HG02678 (cell line): Measurements from ENCODE around the gene NUMB.

Experiments
- ATAC-seq: cut with Tn5 transposase; IDR thresholded peaks from one replicate; pipeline ENCODE4 v1.9.1; 2021; ENCODE audit warnings: mild to moderate bottlenecking, moderate library complexity; ENCODE audit not compliant: unreplicated experiment

The NUMB gene

DNA sequence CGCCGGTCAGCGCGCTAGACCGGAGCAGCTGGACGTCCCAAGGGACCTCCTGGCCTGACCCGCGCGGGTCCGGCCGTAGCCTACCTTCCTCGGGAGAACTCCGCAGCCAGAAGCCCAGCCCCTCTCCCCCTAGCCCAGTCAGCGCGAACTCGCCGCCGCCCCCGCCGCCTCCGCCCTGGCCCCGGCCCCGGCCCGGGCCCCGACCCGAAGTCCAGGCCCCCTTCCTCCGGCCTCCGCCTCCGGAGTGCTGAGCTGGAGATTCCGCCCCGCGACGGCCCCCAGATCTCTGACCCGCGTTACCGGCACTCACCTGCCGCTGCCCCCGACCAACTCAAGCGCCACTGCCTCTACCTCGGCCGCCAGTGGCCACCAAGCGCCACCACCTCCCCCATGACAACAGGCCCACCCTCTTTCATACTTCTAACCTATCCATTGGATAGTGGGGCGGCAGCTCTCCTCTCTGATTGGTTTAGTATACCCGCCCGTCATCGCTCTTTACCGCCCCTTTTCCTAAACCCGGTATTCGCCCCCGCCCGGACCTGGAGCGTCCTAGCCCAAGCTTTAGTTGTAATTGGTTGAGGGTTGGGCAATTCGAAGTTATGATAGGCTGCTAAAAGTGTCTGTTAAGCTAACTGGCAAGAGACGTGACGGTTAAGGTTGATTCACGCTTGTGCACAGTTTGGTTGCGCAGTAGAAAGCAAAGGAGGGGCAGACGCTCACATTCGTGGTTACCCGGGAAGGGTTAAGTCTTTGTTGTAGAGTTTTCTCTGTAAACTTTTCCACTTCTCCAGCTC, at the start of gene NUMB:
Gene NUMB, minus strand, starts transcription at position 364 of the 794 bp plus-strand sequence. CDS start 102,795 bp downstream, outside the sequence.
- ATAC-seq: peak; percentile 95

DNA sequence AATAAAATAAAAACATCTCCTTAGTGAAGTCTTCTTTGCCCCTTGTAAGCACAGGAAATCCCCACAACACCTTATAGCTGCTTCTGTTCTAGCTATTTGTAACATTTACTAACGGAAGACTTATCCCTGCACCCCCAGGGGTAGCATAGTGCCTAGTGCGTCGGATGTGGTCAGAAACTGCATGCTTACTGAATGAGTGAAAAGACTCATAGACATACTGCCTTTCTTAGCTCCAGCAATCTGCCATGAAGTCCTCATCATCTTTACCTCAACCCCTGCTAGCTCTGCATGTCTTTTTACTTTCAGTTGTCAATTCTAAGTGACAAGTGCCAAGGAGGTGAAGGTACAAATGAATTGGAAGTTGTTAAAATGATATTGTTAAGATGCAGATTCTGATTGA, 45.3 kb upstream of the NUMB start:
- no peak for ATAC-seq

DNA sequence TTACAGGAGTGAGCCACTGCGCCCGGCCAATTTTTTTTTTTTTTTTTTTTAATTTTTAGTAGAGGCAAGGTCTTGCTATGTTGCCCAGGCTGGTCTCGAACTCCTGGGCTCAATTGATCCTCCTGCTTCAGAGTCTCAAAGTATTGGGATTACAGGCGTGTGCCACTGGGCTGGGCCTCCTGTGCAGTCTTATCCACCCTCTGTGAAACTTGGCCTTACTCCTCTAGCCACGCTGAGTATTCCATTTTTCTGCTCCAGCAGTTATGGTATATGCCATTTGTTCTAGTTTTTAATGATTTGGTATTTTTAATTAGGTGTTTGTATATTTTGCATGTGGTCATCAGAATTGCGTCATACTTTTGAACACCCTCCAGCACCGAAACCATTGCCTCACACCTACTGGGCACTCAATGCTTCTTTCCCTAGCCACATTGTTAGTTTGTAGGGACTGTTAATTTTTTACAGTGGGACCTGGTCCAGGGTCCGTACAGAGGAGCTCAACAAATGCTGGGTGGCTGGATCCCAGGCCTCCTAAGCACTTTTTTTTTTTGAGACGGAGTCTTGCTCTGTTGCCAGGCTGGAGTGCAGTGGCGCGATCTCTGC, 43.8 kb upstream of the NUMB start:
- ATAC-seq: no peak

DNA sequence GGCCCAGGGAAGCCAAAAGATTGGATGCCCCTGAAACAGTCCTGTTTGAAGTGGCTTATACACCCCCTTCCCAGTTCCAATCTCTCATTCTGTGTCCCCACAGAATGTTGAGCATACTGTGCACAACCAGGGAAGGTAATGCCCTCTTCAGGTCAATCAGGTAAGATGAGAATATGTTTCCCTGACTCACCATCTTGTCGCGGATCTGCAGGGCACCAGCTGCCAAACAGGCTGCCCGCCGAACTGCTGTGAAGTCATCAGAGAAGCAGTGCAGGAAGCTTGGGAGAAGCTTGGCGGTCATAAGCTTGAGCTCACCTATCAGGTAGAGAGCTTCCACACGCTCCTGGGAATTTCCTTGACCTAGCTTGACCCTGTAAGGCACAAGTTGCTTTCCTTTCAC, 42.0 kb upstream of the NUMB start:
- ATAC-seq: no peak

DNA sequence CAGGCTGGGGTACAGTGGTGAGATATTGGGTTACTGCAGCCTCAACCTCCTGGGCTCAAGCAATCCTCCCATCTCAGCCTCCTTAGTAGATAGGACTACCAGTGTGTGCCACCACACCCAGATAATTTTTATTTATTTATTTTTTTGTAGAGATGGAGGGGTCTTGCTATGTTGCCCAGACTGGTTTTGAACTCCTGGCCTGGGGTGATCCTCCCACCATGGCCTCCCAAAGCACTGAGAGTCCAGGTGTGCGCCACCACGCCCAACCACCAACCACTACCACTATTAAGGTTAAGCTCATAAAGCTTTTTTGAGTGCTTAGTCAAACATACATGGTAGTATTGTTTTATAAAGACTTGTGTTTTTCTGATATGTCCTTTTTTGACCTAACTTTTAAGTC, 36.2 kb upstream of the NUMB start:
- ATAC-seq: no peak

DNA sequence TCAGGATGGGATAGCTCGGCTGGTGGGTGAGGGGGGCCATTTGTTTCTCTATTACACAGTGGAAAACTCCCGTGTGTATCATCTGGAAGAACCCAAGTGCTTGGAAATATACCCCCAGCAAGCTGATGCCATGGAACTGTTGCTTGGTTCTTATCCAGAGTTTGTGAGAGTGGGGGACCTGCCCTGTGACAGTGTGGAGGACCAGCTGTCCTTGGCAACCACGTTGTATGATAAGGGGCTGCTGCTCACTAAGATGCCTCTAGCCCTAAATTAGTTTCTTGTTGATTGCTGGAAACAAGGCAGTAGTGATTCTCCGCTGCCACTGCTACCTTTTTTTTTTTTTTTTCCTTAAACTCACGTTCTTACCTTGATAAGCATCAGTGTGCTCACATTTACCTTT, 34.3 kb upstream of the NUMB start:
- no peak for ATAC-seq

DNA sequence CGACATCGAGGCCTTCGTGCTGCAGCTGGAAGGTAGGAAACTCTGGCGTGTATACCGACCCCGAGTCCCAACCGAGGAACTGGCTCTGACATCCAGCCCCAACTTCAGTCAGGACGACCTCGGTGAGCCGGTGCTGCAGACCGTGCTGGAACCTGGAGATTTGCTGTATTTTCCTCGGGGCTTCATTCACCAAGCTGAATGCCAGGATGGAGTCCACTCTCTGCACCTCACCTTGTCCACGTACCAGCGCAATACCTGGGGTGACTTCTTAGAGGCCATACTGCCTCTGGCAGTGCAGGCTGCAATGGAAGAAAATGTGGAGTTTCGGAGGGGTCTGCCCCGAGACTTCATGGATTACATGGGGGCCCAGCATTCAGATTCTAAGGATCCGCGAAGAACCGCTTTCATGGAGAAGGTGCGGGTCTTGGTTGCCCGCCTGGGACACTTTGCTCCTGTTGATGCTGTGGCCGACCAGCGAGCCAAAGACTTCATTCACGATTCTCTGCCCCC, 33.8 kb upstream of the NUMB start:
- no peak for ATAC-seq

DNA sequence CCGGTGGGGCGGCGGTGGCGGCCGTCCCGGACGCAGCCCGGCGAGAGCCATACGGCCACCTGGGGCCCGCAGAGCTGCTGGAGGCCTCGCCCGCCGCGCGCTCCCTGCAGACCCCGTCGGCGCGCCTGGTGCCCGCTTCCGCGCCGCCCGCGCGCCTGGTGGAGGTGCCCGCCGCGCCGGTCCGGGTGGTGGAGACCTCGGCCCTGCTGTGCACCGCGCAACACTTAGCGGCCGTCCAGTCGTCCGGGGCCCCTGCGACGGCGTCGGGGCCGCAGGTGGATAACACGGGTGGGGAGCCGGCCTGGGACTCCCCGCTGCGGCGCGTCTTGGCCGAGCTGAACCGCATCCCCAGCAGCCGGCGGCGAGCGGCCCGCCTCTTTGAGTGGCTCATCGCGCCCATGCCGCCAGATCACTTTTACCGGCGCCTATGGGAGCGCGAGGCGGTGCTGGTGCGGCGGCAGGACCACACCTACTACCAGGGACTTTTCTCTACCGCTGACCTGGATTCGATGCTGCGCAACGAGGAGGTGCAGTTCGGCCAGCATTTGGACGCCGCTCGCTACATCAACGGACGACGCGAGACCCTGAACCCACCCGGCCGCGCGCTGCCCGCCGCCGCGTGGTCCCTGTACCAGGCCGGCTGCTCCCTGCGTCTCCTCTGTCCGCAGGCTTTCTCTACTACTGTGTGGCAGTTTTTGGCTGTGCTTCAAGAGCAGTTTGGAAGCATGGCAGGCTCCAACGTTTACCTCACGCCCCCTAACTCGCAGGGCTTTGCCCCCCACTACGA, 33.1 kb upstream of the NUMB start:
- peak; percentile 50 for ATAC-seq

DNA sequence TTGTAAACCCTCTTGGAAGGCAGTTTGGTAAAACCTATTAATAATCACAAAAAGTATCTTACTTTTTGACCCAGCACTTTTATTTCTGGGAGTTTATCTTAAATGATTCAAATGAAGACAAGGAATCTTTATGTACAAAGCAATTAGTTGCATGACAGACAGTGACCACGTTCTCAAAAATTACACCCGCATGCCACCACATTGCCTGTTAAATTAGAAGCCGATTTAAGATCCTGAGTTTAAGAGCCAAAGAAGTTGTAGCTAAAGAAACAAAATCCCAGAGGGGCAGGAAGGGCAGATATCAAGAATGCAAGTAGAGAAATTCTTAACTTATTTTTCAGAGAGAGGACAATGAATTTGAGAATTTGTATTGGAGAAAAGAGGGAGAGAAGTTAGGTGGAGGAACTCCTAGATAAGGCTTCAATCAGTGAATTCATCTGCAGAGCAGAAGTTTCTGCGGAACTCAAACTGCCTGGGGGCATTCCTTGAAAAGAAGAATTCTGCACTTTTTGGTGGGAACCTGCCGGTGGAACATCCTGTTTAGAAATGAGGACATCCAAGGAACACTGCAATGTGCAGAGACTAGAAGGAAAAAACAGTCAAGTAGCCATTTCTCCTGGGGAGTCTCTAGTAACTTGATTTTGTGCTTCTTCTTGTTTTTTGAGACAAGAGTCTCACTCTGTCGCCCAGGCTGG, 31.3 kb upstream of the NUMB start:
- ATAC-seq: no peak

DNA sequence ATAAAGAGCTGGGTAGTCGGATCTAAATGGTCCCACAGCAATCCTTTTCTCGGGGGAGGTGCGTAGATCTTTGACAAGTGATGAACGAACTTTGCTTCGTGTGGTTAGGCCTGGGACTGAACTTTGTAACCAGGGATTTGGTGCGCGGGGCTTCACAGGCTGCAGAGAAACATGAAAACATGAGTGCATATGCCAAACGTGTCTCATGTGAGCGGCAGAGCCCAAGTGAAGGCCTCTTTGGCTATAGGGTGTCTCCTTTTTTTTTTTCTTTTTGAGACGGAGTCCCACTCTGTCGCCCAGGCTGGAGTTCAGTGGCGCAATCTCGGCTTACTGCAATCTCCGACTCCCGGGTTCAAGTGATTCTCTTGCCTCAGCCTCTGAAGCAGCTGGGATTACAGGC, 20.3 kb upstream of the NUMB start:
- ATAC-seq: no peak

DNA sequence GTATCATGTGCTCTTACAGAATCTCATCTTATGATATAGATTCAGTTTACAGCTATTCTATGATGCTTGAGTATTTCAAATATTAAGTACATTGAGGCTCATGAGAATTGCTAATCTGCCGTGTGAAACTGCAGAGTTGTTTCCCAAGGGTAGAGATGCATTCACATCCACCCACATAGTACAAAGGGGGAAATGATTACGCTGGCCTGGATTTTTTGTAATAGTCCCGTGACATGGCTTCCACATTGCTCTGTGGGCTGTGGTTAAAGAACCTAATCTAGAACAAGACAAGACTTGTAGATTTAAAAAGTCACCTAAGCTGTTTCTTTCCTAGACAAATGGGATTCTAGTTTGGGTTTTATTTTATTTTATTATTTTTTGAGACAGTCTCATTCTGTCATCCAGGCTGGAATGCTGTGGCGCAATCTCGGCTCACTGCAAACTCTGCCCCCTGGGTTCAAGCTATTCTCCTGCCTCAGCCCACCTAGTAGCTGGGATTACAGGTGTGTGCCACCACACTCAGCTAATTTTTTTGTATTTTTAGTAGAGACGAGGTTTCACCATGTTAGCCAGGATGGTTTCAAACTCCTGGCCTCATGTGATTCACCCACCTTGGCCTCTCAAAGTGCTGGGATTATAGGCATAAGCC, 19.4 kb upstream of the NUMB start:
- ATAC-seq: no peak

DNA sequence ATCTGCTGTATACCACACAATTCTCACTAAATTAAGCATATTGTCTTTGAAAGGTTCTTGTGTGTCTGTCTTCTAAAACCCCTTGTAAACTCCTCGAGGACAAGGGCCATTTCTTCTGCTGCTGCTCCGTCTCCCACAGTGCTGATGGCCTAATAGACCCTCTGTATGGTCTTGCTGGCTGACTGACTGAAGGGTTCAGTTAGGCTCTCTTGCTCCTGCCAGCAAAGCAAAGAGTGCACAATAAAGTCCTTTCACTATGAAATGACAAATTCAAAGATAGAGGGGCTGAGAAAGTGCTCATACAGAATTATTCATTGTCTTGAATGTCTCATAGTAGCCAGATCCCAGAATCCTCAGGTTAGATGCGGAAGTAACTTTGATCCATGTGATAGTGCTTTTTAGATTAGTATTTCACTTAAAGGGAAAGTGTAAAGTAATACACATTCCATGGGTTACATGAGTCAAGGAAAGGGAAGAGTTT, 18.1 kb upstream of the NUMB start:
- ATAC-seq: no peak

DNA sequence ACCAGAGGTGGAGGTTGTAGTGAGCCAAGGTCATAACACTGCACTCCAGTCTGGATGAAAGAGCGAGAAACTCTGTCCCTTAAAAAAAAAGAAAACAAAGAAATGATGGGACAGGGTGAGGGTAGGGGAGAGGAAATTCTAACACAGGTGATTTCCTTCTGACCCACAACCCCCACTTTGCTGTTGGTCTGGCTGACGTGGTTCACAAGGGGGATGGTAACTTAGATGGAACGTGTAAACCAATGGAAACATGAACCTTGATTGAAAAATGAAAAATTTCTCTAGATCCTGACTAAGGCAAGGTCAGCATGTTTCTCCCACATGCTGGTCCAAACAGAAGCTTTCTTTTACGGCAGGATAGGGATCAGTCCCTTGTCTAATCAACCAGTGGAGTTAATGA, 16.6 kb upstream of the NUMB start:
- ATAC-seq: no peak

DNA sequence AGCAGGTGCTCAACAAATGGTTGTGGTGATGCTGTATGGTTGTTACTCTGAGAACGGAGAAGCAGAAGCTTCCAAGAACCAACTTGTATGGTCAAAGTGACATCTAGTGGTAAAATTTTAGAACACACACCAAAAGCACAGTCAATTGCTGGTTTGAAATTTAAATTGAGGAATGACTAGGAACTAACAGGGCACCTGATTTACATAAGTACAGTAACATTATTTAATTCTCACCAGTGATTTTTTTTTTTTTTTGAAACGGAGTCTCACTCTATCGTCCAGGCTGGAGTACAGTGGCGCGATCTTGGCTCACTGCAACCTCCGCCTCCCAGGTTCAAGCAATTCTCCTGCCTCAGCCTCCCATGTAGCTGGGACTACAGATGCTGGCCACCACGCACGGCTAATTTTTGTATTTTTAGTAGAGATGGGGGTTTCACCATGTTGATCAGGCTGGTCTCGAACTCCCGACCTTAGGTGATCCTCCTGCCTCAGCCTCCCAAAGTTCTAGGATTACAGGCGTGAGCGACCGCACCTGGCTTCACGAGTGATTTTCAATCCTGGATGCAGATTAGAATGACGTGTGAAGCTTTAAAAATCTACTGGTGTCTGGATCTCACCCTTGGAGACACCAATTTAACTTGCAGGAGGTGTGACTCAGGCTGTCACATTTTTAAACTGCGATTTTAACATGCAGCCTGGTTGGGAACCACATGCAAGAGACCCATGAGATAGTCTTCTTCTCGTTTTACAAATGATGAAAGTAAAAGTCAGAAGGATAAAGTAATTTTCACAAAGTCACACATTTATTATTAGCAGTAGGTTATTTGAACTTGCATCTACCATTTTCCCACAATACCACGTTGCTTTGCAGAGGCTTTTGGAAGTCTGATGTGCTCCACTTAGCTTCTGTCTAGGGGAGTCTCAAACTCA, 14.1 kb upstream of the NUMB start:
- ATAC-seq: no peak

DNA sequence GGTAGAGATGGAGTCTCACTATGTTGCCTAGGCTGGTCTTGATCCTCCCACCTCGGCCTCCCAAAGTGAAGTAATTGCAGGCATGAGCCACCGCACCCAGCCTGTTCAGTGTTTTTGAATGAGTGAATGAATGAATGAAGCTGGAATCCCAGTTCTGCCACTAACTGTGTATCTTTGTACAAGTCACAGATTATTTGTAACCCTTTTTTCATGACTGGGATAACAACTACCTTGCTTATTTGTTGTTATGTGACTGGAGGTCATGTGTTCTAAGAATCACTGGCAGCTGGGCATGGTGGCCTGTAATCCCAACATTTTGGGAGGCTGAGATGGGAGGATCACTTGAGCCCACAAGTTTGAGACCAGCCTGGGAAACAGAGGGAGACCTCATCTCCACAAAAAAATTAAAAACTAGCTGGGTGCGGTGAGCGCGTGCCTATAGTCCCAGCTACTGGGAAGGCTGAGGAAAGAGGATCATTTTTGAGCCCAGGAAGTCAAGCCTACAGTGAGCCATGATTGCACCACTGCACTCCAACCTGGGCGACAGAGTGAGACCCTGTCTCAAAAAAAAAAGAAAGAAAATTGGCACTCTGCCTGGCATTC, 13.3 kb upstream of the NUMB start:
- no peak for ATAC-seq

DNA sequence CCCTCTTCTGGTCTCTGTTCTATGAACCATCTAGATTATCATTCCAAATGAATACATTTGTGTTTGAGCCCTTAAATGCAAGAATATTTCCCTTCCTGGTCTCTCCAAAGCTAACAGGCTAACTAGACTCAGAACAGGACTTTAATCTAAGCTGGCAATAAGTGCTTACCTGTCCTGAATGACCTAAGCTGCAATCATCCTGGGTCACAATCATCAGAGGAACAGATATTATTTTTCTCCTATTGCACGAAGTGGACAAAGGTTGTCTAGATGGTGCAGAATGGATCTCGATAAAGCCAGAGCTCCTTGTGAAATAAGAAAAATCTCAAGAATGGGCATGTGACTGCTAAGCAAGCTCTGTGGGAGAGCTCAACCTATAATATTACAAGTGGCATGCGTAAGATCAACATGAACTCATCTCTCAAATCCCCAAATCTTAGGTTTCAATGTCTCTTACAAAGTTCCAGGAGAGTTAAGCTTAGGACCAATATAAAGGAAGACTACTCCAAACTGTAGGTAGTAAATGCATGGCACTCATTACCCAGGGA, 10.6 kb upstream of the NUMB start:
- no peak for ATAC-seq

DNA sequence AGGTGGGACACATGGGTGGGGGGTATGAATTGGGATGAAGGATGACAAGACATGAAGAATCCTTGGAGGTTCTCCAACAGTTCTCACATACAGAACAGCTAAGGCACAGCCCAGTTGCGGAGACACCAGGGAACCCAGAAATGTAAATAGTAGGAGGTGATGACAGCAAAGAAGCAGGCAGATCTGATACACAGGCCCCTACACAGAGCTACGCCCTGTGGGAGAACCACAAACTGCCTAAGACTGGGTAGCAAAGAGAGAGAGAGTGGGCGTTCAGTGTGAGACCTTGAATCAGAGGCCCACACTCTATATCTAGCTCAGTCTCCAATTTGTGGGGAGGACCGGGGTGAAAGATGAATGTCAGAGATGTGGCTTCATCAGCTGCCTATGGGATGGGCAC, 9.5 kb upstream of the NUMB start:
- ATAC-seq: no peak

DNA sequence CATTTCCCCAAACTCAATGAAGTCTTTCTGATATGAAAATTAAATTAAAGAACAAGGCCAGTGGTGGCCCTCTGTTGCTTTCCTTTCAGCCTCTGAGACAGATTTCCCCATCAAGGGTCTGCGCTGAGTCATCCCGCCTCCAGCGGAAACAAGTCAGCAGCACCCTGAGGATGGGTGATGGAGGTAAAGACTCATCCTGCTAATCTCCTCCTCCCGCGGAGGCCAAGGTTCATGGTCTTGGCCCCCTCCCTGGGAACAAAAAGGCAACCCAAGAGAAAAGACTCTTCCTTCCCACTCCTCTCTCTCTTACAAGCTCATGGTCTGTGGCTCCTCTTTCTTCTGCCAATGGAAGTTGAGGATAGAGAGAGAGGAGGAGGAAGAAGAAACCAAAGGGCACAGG, 9.0 kb upstream of the NUMB start:
- ATAC-seq: no peak

DNA sequence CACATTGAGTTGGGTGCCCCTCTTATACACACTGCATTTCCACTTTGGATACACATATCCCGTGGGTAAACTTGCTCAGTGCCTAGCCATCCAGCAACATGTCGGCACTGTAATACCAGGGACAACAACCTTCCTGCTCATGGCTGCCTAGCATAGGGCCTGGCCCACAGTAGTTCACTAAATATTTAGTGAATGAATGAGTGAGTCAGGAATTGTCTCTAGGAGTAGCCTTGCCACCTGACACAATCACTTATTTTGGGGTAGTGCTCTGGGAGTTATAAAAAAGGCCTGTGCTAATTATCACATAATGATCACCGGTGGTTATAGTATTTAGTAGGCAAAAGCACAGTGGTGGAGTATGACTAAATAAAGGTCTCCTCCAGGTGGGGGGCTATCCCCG, 8.5 kb upstream of the NUMB start:
- no peak for ATAC-seq
